Neuronal stem cell (in vitro differentiated cells): Measurements from ENCODE around the gene LRP1B.

ENCODE experiments used
- DNase-seq: peaks from one replicate; pipeline ENCODE4 v3.0.0-alpha.2; 2013; ENCODE audit warnings: low spot score
- H2AFZ ChIP-seq: one replicate; pipeline ENCODE4 v1.6.1; 2013; ENCODE audit warnings: mild to moderate bottlenecking, low read length, inconsistent platforms
- H2AK5ac ChIP-seq: 2 replicates; pipeline ENCODE4 v1.6.1; 2013; ENCODE audit warnings: low read depth, mild to moderate bottlenecking, inconsistent platforms, low read length, moderate library complexity, mixed read lengths
- H2BK120ac ChIP-seq: 2 replicates; pipeline ENCODE4 v1.6.1; 2013; ENCODE audit warnings: low read depth, mild to moderate bottlenecking, inconsistent platforms, low read length, moderate library complexity, mixed read lengths
- H2BK12ac ChIP-seq: one replicate; pipeline ENCODE4 v1.6.1; 2013; ENCODE audit warnings: low read length, inconsistent platforms
- H2BK15ac ChIP-seq: 2 replicates; pipeline ENCODE4 v1.6.1; 2013; ENCODE audit warnings: mild to moderate bottlenecking, low read length, inconsistent platforms, mixed read lengths
- H2BK5ac ChIP-seq: one replicate; pipeline ENCODE4 v1.6.1; 2013; ENCODE audit warnings: inconsistent platforms, mild to moderate bottlenecking, low read length, moderate library complexity
- H3K14ac ChIP-seq: one replicate; pipeline ENCODE4 v1.6.1; 2013; ENCODE audit warnings: low read length, inconsistent platforms
- H3K18ac ChIP-seq: 2 replicates; pipeline ENCODE4 v1.6.1; 2013; ENCODE audit warnings: low read length, inconsistent platforms
- H3K23ac ChIP-seq: 2 replicates; pipeline ENCODE4 v1.6.1; 2013; ENCODE audit warnings: low read depth, mild to moderate bottlenecking, mixed read lengths, low read length, inconsistent platforms; ENCODE audit not compliant: poor library complexity
- H3K27ac ChIP-seq: replicated peaks from 3 replicates; pipeline ENCODE4 v1.5.1; 2013; ENCODE audit warnings: low read length, inconsistent platforms
- H3K27me3 ChIP-seq, 3 experiments: 2 replicates each; pipeline ENCODE4 v1.6.1; 2013; ENCODE audit warnings: low read length in 3 of 3, mild to moderate bottlenecking in 2 of 3, inconsistent platforms in 1 of 3, low read depth in 1 of 3, mixed read lengths in 1 of 3, moderate library complexity in 1 of 3; ENCODE audit not compliant: control insufficient read depth in 3 of 3, insufficient read depth in 3 of 3
- H3K36me3 ChIP-seq, 2 donors: replicated peaks in 1 of 2; 2 replicates each; pipeline ENCODE4 v1.6.1; 2013; ENCODE audit warnings: low read length in 2 of 2; ENCODE audit not compliant: control insufficient read depth in 2 of 2, insufficient read depth in 2 of 2
- H3K4ac ChIP-seq: 2 replicates; pipeline ENCODE4 v1.6.1; 2013; ENCODE audit warnings: inconsistent platforms, mild to moderate bottlenecking, low read length, moderate library complexity
- H3K4me1 ChIP-seq, 2 donors: 1 replicate in 1 of 2; 2 replicates in 1 of 2; pipeline ENCODE4 v1.6.1; 2013; ENCODE audit warnings: low read length in 2 of 2, low read depth in 1 of 2; ENCODE audit not compliant: control insufficient read depth in 2 of 2, insufficient read depth in 1 of 2
- H3K4me2 ChIP-seq: one replicate; pipeline ENCODE4 v1.6.1; 2013; ENCODE audit warnings: mild to moderate bottlenecking, low read length, inconsistent platforms; ENCODE audit not compliant: insufficient read depth, poor library complexity, severe bottlenecking
- H3K4me3 ChIP-seq, 2 donors: 2 replicates each; pipeline ENCODE4 v1.5.1; 2013; ENCODE audit warnings: low read length in 2 of 2, mild to moderate bottlenecking in 2 of 2, inconsistent platforms in 1 of 2, moderate library complexity in 1 of 2
- H3K79me1 ChIP-seq: one replicate; pipeline ENCODE4 v1.6.1; 2013; ENCODE audit warnings: low read depth, mild to moderate bottlenecking, inconsistent platforms, low read length, moderate library complexity
- H3K9ac ChIP-seq: one replicate; pipeline ENCODE4 v1.6.1; 2013; ENCODE audit warnings: mild to moderate bottlenecking, low read depth, low read length, inconsistent platforms; ENCODE audit not compliant: poor library complexity
- H3K9me3 ChIP-seq, 2 donors: replicated peaks in 1 of 2; 2 replicates each; pipeline versions ENCODE3 to v1.6.1; 2013; ENCODE audit warnings: low read length in 2 of 2, mild to moderate bottlenecking in 2 of 2, inconsistent platforms in 1 of 2, low read depth in 1 of 2, mixed read lengths in 1 of 2, moderate library complexity in 1 of 2; ENCODE audit not compliant: control insufficient read depth in 2 of 2, insufficient read depth in 1 of 2
- H4K8ac ChIP-seq: one replicate; pipeline ENCODE4 v1.6.1; 2013; ENCODE audit warnings: low read depth, mild to moderate bottlenecking, inconsistent platforms, low read length, moderate library complexity
- H4K91ac ChIP-seq: one replicate; pipeline ENCODE4 v1.6.1; 2013; ENCODE audit warnings: low read length, low read depth, mild to moderate bottlenecking, inconsistent platforms; ENCODE audit not compliant: poor library complexity
- WGBS, 2 donors: extraction: QIAGEN DNeasy Blood & Tissue Kit; methylation state at CpG; one replicate each; pipeline ENCODE4 v1.1.7; 2013; ENCODE audit warnings: missing lambda C conversion rate in 2 of 2, mixed read lengths in 1 of 2; ENCODE audit not compliant: insufficient read length in 2 of 2, insufficient replicate concordance in 1 of 2; ENCODE audit errors: extremely low coverage in 2 of 2; 5-methylcytosine and 5-hydroxymethylcytosine counted together

The LRP1B gene

GRCh38 chr2:140359056-140359771, 1771.6 kb downstream of the LRP1B start:
- Histone ChIP-seq H3K36me3 (no peaks in the 10 kb centered on the region), H3K79me1 (no peaks in the 10 kb centered on the region), H3K14ac (no peak overlapping the region), H2BK12ac (no peak overlapping the region), H4K91ac (no peak overlapping the region), H2AFZ (no peak overlapping the region), H3K23ac (no peak overlapping the region), H3K4me3 (no peak overlapping the region), H3K27me3 (no peaks in the 10 kb centered on the region), H2BK5ac (no peak overlapping the region), H3K4ac (no peak overlapping the region), H2BK15ac (no peak overlapping the region), H2BK120ac (no peak overlapping the region), H3K4me1 (peaks cover 0 to 3% of the 10 kb centered on the region in 2 donors), H3K9me3 (no peaks in the 10 kb centered on the region), H2AK5ac (no peak overlapping the region), H3K18ac (no peak overlapping the region), H3K9ac (no peak overlapping the region), H3K4me2 (no peak overlapping the region), H3K27ac (no peak overlapping the region), H4K8ac (no peak overlapping the region)
- DNase-seq = no peak
- WGBS, 2 donors = no CpG with 5 or more reads among the region's 2 CpGs

- Histone ChIP-seq H3K4me2 (no peak overlapping the region), H4K91ac (no peak overlapping the region), H3K4me3 (no peak overlapping the region), H2BK120ac (no peak overlapping the region), H3K36me3 (no peaks in the 10 kb centered on the region), H3K27me3 (no peaks in the 10 kb centered on the region), H3K9ac (no peak overlapping the region), H3K18ac (no peak overlapping the region), H2BK15ac (no peak overlapping the region), H4K8ac (no peak overlapping the region), H3K23ac (no peak overlapping the region), H2AK5ac (no peak overlapping the region), H2BK5ac (no peak overlapping the region), H2BK12ac (no peak overlapping the region), H3K14ac (no peak overlapping the region), H3K4me1 (peaks cover 0 to 3% of the 10 kb centered on the region in 2 donors), H3K9me3 (no peaks in the 10 kb centered on the region), H2AFZ (no peak overlapping the region), H3K4ac (no peak overlapping the region), H3K27ac (no peak overlapping the region), H3K79me1 (no peaks in the 10 kb centered on the region)
- DNase-seq = no peak
- no CpG with 5 or more reads among the region's 1 CpG for WGBS, 2 donors
Observed at GRCh38 chr2:140356697-140357096, 1774.1 kb downstream of the LRP1B start.

GRCh38 chr2:140355511-140356090, 1775.2 kb downstream of the LRP1B start:
- Histone ChIP-seq H3K4me3 (no peak overlapping the region), H3K4ac (no peak overlapping the region), H3K9ac (no peak overlapping the region), H3K36me3 (no peaks in the 10 kb centered on the region), H3K23ac (no peak overlapping the region), H4K91ac (no peak overlapping the region), H3K9me3 (no peaks in the 10 kb centered on the region), H2BK15ac (no peak overlapping the region), H2BK120ac (no peak overlapping the region), H2AK5ac (no peak overlapping the region), H2BK5ac (no peak overlapping the region), H3K79me1 (no peaks in the 10 kb centered on the region), H2AFZ (peak overlapping the region; percentile 18), H3K27me3 (no peaks in the 10 kb centered on the region), H3K14ac (no peak overlapping the region), H3K4me2 (no peak overlapping the region), H3K27ac (no peak overlapping the region), H4K8ac (no peak overlapping the region), H3K18ac (no peak overlapping the region), H2BK12ac (no peak overlapping the region), H3K4me1 (peaks cover 0 to 3% of the 10 kb centered on the region in 2 donors)
- no CpG with 5 or more reads among the region's 2 CpGs for WGBS, 2 donors
- DNase-seq = no peak

- H3K27me3 ChIP-seq = no peaks in the 10 kb centered on the region
- H4K91ac ChIP-seq = no peak overlapping the region
- H3K27ac ChIP-seq = no peak overlapping the region
- H2AFZ ChIP-seq = no peak overlapping the region
- no peak overlapping the region for H3K4me2 ChIP-seq
- H3K18ac ChIP-seq = no peak overlapping the region
- H3K36me3 ChIP-seq = no peaks in the 10 kb centered on the region
- peaks cover 0 to 3% of the 10 kb centered on the region in 2 donors for H3K4me1 ChIP-seq
- no peak overlapping the region for H3K14ac ChIP-seq
- WGBS, 2 donors = no CpG with 5 or more reads among the region's 2 CpGs
- H3K9me3 ChIP-seq = no peaks in the 10 kb centered on the region
- H2BK120ac ChIP-seq = no peak overlapping the region
- no peak overlapping the region for H3K4me3 ChIP-seq
- no peak overlapping the region for H2BK12ac ChIP-seq
- H2BK15ac ChIP-seq = no peak overlapping the region
- H3K79me1 ChIP-seq = no peaks in the 10 kb centered on the region
- no peak overlapping the region for H2AK5ac ChIP-seq
- H3K9ac ChIP-seq = no peak overlapping the region
- no peak for DNase-seq
- H4K8ac ChIP-seq = no peak overlapping the region
- H2BK5ac ChIP-seq = no peak overlapping the region
- no peak overlapping the region for H3K23ac ChIP-seq
- H3K4ac ChIP-seq = no peak overlapping the region
Observed at GRCh38 chr2:140354544-140354943, 1776.3 kb downstream of the LRP1B start.
